ENCODE measurements around the gene VCAN.

VCAN gene

DNA sequence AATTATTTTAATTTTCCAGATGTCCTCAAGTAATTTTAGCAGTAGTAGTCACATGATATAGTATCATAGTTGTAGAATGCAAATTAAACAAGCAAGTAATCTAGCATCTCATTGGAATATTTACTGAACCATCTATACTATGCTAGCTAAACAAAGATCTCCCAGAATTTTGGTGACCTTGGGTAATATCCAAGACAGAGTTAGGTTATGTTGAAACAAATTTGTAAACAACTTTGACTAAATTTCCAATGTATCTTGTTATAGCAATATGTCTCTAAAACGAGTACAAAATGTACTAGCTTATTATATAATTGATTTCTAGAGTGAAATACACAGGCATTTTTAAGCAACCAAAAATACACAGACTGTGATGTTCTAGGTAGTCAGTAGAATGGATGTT lies 41.5 kb downstream of the VCAN start:
- no CpG with 5 or more reads among the region's 1 CpG for WGBS, 2 experiments

DNA sequence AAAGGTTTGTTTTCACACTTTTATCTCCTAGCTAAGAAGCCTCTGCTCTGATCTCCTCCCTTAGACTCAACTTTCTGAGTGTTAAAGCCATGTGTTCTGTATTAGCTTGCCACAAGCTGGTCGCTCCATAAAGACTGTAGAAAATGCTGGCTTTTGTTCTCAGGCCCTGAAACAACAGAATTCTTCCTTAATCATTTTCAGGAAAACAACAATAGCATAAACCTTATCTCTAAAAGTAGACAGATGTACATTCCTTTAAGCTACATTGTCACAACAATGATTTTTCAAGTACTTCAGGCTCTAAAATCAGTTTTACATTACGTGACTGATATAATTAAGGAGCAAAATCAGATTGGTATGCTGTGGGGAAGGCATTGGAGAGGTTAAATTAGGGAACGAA lies 41.9 kb downstream of the VCAN start:
- Histone ChIP-seq H3K27ac (ENCODE audit: insufficient read depth, low read depth, low read length, poor library complexity, severe bottlenecking) (no peak overlapping the region), H3K4me3 (ENCODE audit: insufficient read depth, low read depth, low read length) (no peak overlapping the region), H3K27me3 (ENCODE audit: control insufficient read depth, insufficient read depth, low read length, poor library complexity, severe bottlenecking) (no peaks in the 10 kb centered on the region), H3K9me3 (ENCODE audit: control insufficient read depth, low read length) (no peaks in the 10 kb centered on the region), H3K4me1 (ENCODE audit: control insufficient read depth, insufficient read depth, low read length) (peaks cover 5% of the 10 kb centered on the region), H3K36me3 (ENCODE audit: control insufficient read depth, insufficient read depth, low read length) (peaks cover 6% of the 10 kb centered on the region)
- WGBS, 2 experiments: 95 to 97% methylated on average over 3 of the region's 3 CpGs

More for the DNA sequence above, 41.5 kb downstream of the VCAN start:
- H3K36me3 ChIP-seq (ENCODE audit: control insufficient read depth, insufficient read depth, low read length): peaks cover 6% of the 10 kb centered on the region
- H3K4me1 ChIP-seq (ENCODE audit: control insufficient read depth, insufficient read depth, low read length): peaks cover 5% of the 10 kb centered on the region
- no peaks in the 10 kb centered on the region for H3K27me3 ChIP-seq (ENCODE audit: control insufficient read depth, insufficient read depth, low read length, poor library complexity, severe bottlenecking)
- H3K27ac ChIP-seq (ENCODE audit: insufficient read depth, low read depth, low read length, poor library complexity, severe bottlenecking): no peak overlapping the region
- H3K9me3 ChIP-seq (ENCODE audit: control insufficient read depth, low read length): no peaks in the 10 kb centered on the region
- H3K4me3 ChIP-seq (ENCODE audit: insufficient read depth, low read depth, low read length): no peak overlapping the region

DNA sequence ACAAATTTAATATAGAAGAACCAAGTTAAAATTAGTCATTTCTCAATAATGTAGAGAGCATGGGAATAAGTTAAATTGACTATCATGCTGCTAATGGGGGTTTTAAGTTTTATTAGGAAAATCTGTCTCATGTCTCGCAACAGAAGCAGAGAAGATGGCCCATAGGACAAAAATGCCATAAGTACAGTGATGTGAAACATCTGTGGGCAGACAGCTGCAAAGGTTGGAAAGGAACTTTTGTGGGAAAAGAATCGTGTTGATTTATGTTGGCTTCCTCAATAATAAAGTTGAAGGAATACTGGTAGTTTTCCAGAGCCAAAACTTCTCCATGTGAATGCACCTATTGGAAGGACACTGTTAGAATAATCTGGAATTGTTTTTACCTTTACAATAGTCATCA lies 44.8 kb downstream of the VCAN start:
- Histone ChIP-seq H3K4me3 (ENCODE audit: insufficient read depth, low read depth, low read length) (no peak overlapping the region), H3K27me3 (ENCODE audit: control insufficient read depth, insufficient read depth, low read length, poor library complexity, severe bottlenecking) (no peaks in the 10 kb centered on the region), H3K27ac (ENCODE audit: insufficient read depth, low read depth, low read length, poor library complexity, severe bottlenecking) (no peak overlapping the region), H3K36me3 (ENCODE audit: control insufficient read depth, insufficient read depth, low read length) (peaks cover 23% of the 10 kb centered on the region), H3K4me1 (ENCODE audit: control insufficient read depth, insufficient read depth, low read length) (no peaks in the 10 kb centered on the region), H3K9me3 (ENCODE audit: control insufficient read depth, low read length) (no peaks in the 10 kb centered on the region)
- WGBS, 2 experiments: 89 to 97% methylated on average over 2 of the region's 2 CpGs

GRCh38 chr5:83517072-83517687 lies 45.6 kb downstream of the VCAN start:
- Histone ChIP-seq H3K4me1 (ENCODE audit: control insufficient read depth, insufficient read depth, low read length) (no peaks in the 10 kb centered on the region), H3K27me3 (ENCODE audit: control insufficient read depth, insufficient read depth, low read length, poor library complexity, severe bottlenecking) (no peaks in the 10 kb centered on the region), H3K36me3 (ENCODE audit: control insufficient read depth, insufficient read depth, low read length) (peaks cover 19% of the 10 kb centered on the region), H3K4me3 (ENCODE audit: insufficient read depth, low read depth, low read length) (no peak overlapping the region), H3K9me3 (ENCODE audit: control insufficient read depth, low read length) (no peaks in the 10 kb centered on the region), H3K27ac (ENCODE audit: insufficient read depth, low read depth, low read length, poor library complexity, severe bottlenecking) (no peak overlapping the region)
- WGBS, 2 experiments: 83 to 100% methylated on average over 1 of the region's 1 CpG

GRCh38 chr5:83517688-83518085 lies 46.1 kb downstream of the VCAN start:
- Histone ChIP-seq H3K9me3 (ENCODE audit: control insufficient read depth, low read length) (no peaks in the 10 kb centered on the region), H3K36me3 (ENCODE audit: control insufficient read depth, insufficient read depth, low read length) (peaks cover 19% of the 10 kb centered on the region), H3K27ac (ENCODE audit: insufficient read depth, low read depth, low read length, poor library complexity, severe bottlenecking) (no peak overlapping the region), H3K4me3 (ENCODE audit: insufficient read depth, low read depth, low read length) (no peak overlapping the region), H3K27me3 (ENCODE audit: control insufficient read depth, insufficient read depth, low read length, poor library complexity, severe bottlenecking) (no peaks in the 10 kb centered on the region), H3K4me1 (ENCODE audit: control insufficient read depth, insufficient read depth, low read length) (no peaks in the 10 kb centered on the region)
- WGBS, 2 experiments: 86 to 100% methylated on average over 1 of the region's 1 CpG

DNA sequence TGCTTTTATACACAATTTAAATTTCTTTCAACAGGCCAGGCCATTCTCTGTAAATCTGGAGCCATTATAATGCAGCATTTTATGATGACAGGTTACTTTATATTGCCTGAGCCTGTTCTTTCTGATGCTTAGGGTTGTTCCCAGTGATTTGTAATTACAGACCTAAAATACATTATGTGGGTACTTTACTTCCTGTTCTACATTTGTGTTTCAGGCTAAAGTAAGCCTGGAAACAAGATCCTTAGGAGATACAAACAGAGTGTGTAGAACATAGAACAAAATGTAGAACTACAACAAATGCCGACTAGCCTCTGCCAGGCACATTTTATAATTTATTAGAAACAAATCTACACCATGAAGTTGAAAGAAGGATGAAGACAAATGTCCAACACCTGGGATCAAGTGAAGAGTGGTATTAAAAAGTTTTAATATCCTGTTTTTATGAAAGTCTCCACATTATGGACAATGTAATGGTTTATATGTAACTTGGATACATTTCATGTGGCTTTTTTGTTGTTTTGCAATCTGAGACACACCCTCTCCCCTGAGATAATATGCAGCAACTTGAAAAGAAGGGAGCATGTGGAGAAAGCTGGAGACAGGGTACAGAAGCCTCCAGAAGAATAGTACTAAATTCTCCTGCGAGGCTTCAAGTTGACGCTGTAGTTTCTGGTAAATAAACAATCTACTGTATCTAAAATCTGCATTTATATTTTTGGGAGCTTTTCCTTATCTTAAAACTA lies 46.9 kb downstream of the VCAN start:
- 96% methylated on average over 3 of the region's 3 CpGs; no CpG with 5 or more reads in 1 of the 2 experiments for WGBS, 2 experiments
- H3K27me3 ChIP-seq (ENCODE audit: control insufficient read depth, insufficient read depth, low read length, poor library complexity, severe bottlenecking): no peaks in the 10 kb centered on the region
- peaks cover 19% of the 10 kb centered on the region for H3K36me3 ChIP-seq (ENCODE audit: control insufficient read depth, insufficient read depth, low read length)
- H3K4me1 ChIP-seq (ENCODE audit: control insufficient read depth, insufficient read depth, low read length): no peaks in the 10 kb centered on the region
- H3K4me3 ChIP-seq (ENCODE audit: insufficient read depth, low read depth, low read length): no peak overlapping the region
- H3K27ac ChIP-seq (ENCODE audit: insufficient read depth, low read depth, low read length, poor library complexity, severe bottlenecking): no peak overlapping the region
- H3K9me3 ChIP-seq (ENCODE audit: control insufficient read depth, low read length): no peaks in the 10 kb centered on the region

DNA sequence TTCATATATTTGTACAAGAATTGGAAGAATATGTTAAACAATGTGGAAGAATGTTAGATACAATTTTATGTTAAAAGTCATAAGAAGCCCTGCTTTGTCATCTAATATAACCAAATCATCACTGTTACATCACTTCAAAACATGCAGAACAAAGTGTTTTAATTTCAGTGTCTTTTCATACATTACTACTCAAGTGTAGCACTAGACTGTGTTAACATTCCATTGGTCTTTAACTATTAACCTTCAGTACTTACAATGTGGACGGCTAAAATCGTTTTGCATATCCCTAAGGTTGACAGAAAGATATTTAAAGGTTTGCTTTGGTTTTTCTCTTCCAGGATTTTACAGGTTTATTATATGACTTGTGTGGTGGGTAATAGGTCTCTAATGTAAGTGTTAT lies 50.9 kb downstream of the VCAN start:
- H3K27me3 ChIP-seq (ENCODE audit: control insufficient read depth, insufficient read depth, low read length, poor library complexity, severe bottlenecking): no peaks in the 10 kb centered on the region
- 97 to 100% methylated on average over 2 of the region's 2 CpGs for WGBS, 2 experiments
- no peak overlapping the region for H3K27ac ChIP-seq (ENCODE audit: insufficient read depth, low read depth, low read length, poor library complexity, severe bottlenecking)
- H3K4me1 ChIP-seq (ENCODE audit: control insufficient read depth, insufficient read depth, low read length): no peaks in the 10 kb centered on the region
- no peaks in the 10 kb centered on the region for H3K9me3 ChIP-seq (ENCODE audit: control insufficient read depth, low read length)
- H3K4me3 ChIP-seq (ENCODE audit: insufficient read depth, low read depth, low read length): no peak overlapping the region
- H3K36me3 ChIP-seq (ENCODE audit: control insufficient read depth, insufficient read depth, low read length): peaks cover 19% of the 10 kb centered on the region

- no peak overlapping the region for H3K27ac ChIP-seq (ENCODE audit: insufficient read depth, low read depth, low read length, poor library complexity, severe bottlenecking)
- H3K36me3 ChIP-seq (ENCODE audit: control insufficient read depth, insufficient read depth, low read length): peaks cover 19% of the 10 kb centered on the region
- 100% methylated on average over 1 of the region's 1 CpG for WGBS, 2 experiments
Observed at GRCh38 chr5:83523929-83524328, 52.4 kb downstream of the VCAN start.

GRCh38 chr5:83524345-83524744 lies 52.8 kb downstream of the VCAN start:
- no peaks in the 10 kb centered on the region for H3K4me1 ChIP-seq (ENCODE audit: control insufficient read depth, insufficient read depth, low read length)
- no peaks in the 10 kb centered on the region for H3K9me3 ChIP-seq (ENCODE audit: control insufficient read depth, low read length)
- WGBS, 2 experiments: no CpG with 5 or more reads among the region's 2 CpGs
- H3K4me3 ChIP-seq (ENCODE audit: insufficient read depth, low read depth, low read length): no peak overlapping the region
- no peaks in the 10 kb centered on the region for H3K27me3 ChIP-seq (ENCODE audit: control insufficient read depth, insufficient read depth, low read length, poor library complexity, severe bottlenecking)
- H3K36me3 ChIP-seq (ENCODE audit: control insufficient read depth, insufficient read depth, low read length): peaks cover 16% of the 10 kb centered on the region
- no peak overlapping the region for H3K27ac ChIP-seq (ENCODE audit: insufficient read depth, low read depth, low read length, poor library complexity, severe bottlenecking)

More at GRCh38 chr5:83523929-83524328, 52.4 kb downstream of the VCAN start:
- Histone ChIP-seq H3K4me3 (ENCODE audit: insufficient read depth, low read depth, low read length) (no peak overlapping the region), H3K27me3 (ENCODE audit: control insufficient read depth, insufficient read depth, low read length, poor library complexity, severe bottlenecking) (no peaks in the 10 kb centered on the region), H3K4me1 (ENCODE audit: control insufficient read depth, insufficient read depth, low read length) (no peaks in the 10 kb centered on the region), H3K9me3 (ENCODE audit: control insufficient read depth, low read length) (no peaks in the 10 kb centered on the region)

DNA sequence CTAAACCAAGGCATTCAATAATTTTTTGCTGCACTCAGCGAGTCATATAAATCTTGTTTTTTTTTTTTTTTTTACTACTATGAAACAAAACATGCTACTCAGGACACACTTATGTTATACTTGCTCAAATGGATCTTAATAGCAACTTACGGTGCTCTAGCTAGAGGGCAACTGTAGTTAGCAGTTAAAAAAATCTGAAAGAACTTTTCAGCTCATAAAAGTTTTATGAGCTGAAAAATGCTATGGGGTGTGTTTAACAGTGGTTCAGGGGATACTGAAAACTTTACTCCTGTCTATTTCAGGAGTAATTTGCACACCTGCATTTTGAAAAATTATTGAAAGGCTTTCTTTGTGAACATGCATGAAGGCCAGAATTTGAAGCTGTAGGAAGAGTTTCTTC lies 53.4 kb downstream of the VCAN start:
- no peaks in the 10 kb centered on the region for H3K27me3 ChIP-seq (ENCODE audit: control insufficient read depth, insufficient read depth, low read length, poor library complexity, severe bottlenecking)
- no peak overlapping the region for H3K27ac ChIP-seq (ENCODE audit: insufficient read depth, low read depth, low read length, poor library complexity, severe bottlenecking)
- H3K4me1 ChIP-seq (ENCODE audit: control insufficient read depth, insufficient read depth, low read length): peaks cover 3% of the 10 kb centered on the region
- H3K9me3 ChIP-seq (ENCODE audit: control insufficient read depth, low read length): no peaks in the 10 kb centered on the region
- H3K36me3 ChIP-seq (ENCODE audit: control insufficient read depth, insufficient read depth, low read length): peaks cover 10% of the 10 kb centered on the region
- H3K4me3 ChIP-seq (ENCODE audit: insufficient read depth, low read depth, low read length): no peak overlapping the region
- 98 to 100% methylated on average over 2 of the region's 2 CpGs for WGBS, 2 experiments

All from ectodermal cell (in vitro differentiated cells).